Stimulated activated naive CD4-positive, alpha-beta T cell (primary cell): ENCODE data around the gene P2RX2.

Experiments used
- DNase-seq, 6 experiments: peaks; one replicate each; lab custom pipeline; 2025; lab: John Stamatoyannopoulos, UW

The P2RX2 gene

DNA sequence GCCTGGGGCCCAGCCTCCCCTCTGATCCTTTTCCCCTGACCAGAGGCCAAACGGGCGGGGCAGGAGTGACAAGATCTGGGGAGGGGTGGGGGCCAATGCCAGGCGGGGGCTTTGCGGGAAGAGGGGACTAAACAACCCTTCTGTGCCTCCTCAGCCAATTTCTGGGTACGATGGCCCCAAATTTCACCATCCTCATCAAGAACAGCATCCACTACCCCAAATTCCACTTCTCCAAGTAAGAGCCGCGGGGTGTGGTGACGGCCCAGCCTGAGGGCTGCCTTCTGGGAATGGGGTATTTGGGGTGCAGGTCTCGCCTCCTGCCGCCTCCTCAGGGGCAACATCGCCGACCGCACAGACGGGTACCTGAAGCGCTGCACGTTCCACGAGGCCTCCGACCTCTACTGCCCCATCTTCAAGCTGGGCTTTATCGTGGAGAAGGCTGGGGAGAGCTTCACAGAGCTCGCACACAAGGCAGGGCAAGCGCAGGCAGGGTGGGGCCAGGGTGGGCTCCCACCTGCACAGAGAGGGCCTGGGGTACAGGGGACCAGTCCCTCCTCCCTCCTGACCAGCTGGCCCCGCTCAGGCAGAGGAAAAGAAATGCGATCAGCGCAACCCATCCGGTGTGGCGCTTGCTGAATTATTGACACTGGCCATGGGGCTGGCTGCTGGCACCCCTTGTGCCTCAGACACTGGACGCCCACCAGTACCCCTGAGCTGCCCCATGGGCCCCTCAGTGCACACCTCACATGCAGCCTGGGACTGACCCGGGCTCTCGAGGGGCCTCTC is 1.7 kb downstream of the P2RX2 start:
- DNase-seq, result no peak

DNA sequence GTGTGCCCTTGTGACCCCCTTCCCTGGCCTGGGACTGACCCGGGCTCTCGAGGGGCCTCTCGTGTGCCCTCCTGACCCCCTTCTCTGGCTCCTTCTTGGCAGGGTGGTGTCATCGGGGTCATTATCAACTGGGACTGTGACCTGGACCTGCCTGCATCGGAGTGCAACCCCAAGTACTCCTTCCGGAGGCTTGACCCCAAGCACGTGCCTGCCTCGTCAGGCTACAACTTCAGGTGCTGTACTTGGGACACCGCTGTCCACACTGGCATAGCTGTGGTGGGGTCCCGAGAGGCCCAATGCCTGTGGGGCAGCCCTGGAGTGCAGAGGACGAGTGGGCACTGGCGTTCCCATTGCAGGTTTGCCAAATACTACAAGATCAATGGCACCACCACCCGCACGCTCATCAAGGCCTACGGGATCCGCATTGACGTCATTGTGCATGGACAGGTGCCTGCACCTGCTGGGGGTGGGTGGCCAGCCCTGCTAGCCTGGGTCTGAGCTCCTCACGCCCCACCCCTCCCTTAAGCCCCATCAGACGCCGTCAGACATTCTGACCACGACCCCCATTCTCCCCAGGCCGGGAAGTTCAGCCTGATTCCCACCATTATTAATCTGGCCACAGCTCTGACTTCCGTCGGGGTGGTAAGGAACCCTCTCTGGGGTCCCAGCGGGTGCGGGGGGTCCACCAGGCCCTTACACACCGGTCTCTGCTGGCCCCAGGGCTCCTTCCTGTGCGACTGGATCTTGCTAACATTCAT is 2.5 kb downstream of the P2RX2 start:
- no peak for DNase-seq

DNA sequence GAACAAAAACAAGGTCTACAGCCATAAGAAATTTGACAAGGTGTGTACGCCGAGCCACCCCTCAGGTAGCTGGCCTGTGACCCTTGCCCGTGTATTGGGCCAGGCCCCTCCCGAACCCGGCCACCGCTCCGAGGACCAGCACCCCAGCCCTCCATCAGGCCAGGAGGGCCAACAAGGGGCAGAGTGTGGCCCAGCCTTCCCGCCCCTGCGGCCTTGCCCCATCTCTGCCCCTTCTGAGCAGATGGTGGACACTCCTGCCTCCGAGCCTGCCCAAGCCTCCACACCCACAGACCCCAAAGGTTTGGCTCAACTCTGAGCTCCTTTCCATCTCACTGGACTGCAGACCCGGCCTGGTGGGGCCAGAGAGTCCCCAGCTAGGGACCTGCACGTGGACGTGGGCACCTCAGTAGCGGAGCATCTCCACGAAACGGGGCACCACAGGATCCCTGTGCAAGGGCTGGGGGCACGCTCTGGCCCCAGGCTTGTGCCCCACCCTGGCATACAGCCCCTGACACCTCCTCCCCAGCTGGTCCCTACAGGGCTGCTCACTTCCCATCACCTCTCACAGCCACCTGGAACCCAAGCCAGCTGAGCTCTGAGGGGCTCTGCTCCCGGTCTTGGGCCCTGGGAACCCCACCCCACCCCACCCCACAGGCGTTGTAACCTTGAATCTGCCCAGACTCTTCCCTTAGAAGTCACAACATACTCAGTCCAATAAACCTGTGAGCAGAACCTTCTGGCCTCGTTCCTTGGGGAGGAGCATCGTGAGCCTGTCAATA is 3.3 kb downstream of the P2RX2 start:
- no peak for DNase-seq

GRCh38 chr12:132622437-132623071 is 4.0 kb downstream of the P2RX2 start:
- no peak for DNase-seq

- no peak for DNase-seq
Observed at GRCh38 chr12:132623072-132623869, 4.7 kb downstream of the P2RX2 start.

GRCh38 chr12:132624186-132624855 is 5.7 kb downstream of the P2RX2 start:
- DNase-seq, result no peak

DNA sequence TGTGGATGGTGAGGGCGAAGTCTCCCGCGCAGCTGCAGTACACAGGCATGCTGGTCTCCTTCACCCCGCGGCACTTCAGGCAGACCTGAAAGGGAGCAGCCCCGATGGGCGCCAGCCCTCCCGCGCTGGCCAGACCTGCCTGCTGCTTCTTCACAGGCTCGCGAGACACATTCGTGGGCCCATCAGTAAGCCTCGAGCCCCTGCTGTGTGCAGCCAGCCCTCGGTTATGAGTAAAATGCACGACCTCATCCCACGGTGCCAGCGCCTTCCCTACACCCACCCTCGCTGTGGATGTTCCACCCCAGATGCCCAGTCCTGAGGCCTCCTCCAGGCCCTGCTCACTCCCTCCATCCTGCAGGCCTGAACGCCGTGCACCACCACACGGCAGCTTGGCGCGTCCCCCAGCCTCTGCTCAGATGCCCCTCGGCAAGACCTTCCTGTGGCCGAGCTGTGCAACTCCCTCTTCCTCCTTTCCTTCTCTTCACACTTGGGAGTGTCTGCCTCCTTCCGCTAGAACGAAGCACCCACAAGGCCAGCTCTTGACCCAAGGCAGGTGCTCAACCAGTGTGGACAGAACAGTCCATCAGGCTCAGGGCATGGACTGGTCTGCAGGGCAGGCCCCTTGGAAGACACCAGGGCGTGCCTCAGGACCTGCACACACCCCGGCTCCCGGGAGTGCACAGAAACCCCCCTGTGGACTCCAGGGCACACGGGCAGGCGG is 6.5 kb downstream of the P2RX2 start:
- DNase-seq, result no peak

DNA sequence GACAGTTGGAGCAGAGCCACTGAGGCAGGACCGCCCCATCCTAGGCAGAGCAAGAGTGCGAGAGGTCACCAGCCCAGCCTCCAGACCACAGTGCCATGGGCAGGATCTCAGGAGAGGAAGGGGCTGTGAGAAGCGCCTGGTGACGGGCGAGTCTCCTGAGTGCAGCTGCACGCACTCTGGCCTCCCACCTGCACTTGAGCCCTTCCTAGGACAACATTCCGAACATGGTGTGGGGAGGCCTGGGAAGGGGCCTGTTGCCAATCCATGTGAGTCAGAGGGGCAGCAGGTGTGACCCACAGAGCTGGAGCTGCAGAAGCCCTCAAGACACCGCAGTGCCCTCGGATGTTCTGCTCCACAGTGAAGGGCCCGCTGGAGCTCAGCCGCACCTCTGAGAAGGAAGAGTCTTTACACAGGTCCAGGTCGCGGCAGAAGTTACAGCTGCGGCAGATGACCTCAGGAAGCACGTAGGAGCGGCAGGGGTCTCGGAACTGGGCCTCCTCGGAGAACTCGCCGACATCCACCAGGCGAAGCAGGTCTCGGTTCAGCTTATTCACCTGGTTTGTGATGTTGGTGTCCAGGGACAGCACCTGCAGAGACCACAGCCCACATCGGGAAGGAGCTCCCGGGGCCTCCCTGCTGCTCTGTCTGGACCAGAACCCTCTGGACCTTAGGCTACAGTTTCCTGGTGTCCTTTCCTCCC is 7.3 kb downstream of the P2RX2 start:
- DNase-seq, result no peak

- DNase-seq, result no peak
Observed at GRCh38 chr12:132629330-132629729, 10.8 kb downstream of the P2RX2 start.

GRCh38 chr12:132630672-132631071 is 12.1 kb downstream of the P2RX2 start:
- no peak for DNase-seq

DNA sequence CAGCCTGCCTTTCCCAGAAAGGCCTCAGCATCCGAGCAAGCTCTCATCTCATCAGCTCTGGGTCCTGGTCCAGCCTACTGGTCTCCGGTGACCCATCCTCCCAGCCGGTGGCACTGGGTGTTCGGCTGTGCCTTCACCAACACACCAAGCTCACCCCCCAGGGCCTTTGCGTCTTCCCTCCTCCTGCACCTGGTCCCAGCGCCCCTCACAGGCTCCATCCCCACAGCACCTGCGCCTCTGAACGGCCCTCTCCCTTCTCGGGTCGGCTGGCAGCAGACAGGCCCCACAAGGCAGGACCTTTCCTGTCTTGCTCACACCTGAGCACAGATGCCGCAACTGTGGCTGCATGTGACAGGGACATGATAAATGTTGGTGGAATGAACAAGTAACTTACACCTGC is 13.1 kb downstream of the P2RX2 start:
- no peak for DNase-seq

- no peak for DNase-seq
Observed at GRCh38 chr12:132632521-132633228, 14.1 kb downstream of the P2RX2 start.

- DNase-seq, result no peak
Observed at GRCh38 chr12:132633398-132633797, 14.8 kb downstream of the P2RX2 start.

DNA sequence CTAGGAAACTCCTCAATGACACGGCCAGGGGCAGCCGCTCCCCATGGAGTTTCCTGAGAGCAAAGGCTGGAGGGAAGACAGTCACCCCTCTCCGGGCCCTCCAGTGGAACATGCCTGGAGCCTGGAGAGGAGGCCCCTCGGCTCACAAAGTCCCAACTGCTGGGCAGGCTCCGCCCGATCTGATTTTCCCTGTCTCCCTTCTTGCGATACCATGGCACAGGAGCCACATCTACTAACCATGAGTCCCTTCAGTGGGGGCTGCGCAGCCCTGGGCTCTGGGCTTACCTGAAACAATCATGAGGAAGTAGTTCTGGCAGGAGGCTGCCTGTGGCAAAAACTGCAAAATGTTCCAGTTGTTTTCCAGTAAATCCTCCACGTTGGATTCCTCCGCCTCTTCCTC is 15.3 kb downstream of the P2RX2 start:
- no peak for DNase-seq

- DNase-seq, result no peak
Observed at GRCh38 chr12:132634411-132634990, 15.9 kb downstream of the P2RX2 start.

GRCh38 chr12:132635076-132635955 is 16.7 kb downstream of the P2RX2 start:
- DNase-seq, result no peak

DNA sequence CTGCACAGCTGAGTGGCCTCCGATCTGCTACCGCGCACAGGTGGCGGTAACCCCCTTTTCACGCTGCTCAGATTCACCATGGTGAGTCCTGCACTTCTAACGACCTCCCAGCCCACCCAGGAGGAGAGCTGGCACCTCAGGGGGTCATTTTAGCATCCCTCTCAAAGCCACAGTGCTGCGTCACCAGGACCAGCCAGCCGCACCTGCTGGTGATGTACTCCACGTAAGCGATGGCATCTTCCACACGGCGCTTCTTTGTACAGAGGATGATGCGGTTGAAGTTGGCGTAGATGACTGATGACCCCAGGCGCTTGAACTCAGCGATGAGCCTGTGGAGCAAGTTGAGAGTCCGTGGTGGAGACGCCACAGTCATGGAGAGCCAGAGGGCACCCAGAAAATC is 19.2 kb downstream of the P2RX2 start:
- no peak for DNase-seq
